ENCODE results near the gene LONRF3. TPM values are rescaled to one million over a fixed set of nuclear protein-coding genes. Genes with fewer than 3 reads are reported as not detected.

LONRF3 gene
- total RNA-seq, result 1 to 10 TPM; 1.1 to 1.2 TPM

GRCh38 chrX:118974088-118974907 is at the start of gene LONRF3:
LONRF3 (plus strand) TSS chrX:118974618; CDS start chrX:118974781, 163 bp downstream.

Other genes starting within 250 kb of the LONRF3 start
- not detected for gene IL13RA1, start 247.0 kb upstream of the LONRF3 start, total RNA-seq
- not detected for gene ZCCHC12, start 150.8 kb upstream of the LONRF3 start, total RNA-seq
- not detected for gene CT47C1, start 98.4 kb downstream of the LONRF3 start, total RNA-seq
- gene KIAA1210, start 153.2 kb downstream of the LONRF3 start, total RNA-seq, result not detected

Data from activated naive CD4-positive, alpha-beta T cell treated with anti-CD3 and anti-CD28 coated beads, Interleukin-2, amount 10 ng/mL, durations not matched to agents 5 hours and 36 hours (primary cell).